Mesenchymal stem cell (in vitro differentiated cells and primary cell): ENCODE data around the gene CNGB1.
A peak's percentile ranks its signal among the peaks of the same experiment; 100 is the strongest.
"Not testable (repeated sequence)": the region's sequence is repeated elsewhere in the genome, so short reads cannot be mapped to it uniquely, and the experiment has no call there.

ENCODE experiments used
- DNase-seq: peaks from one replicate; pipeline ENCODE4 v3.0.0-alpha.2; 2013
- H2AFZ ChIP-seq: one replicate; pipeline ENCODE4 v1.6.1; 2013; ENCODE audit warnings: low read depth, mild to moderate bottlenecking, control low read depth, inconsistent platforms, low read length, moderate library complexity
- H2AK5ac ChIP-seq: 2 replicates; pipeline ENCODE4 v1.6.1; 2013; ENCODE audit warnings: low read length, moderate library complexity, mild to moderate bottlenecking, inconsistent platforms; ENCODE audit not compliant: severe bottlenecking
- H2BK120ac ChIP-seq: one replicate; pipeline ENCODE4 v1.6.1; 2013; ENCODE audit warnings: low read depth, mild to moderate bottlenecking, inconsistent platforms, low read length, moderate library complexity
- H2BK12ac ChIP-seq, 2 experiments: one replicate each; pipeline ENCODE4 v1.6.1; 2013; ENCODE audit warnings: inconsistent platforms in 2 of 2, low read length in 2 of 2, mild to moderate bottlenecking in 2 of 2, moderate library complexity in 2 of 2, control low read depth in 1 of 2
- H2BK15ac ChIP-seq: one replicate; pipeline ENCODE4 v1.6.1; 2013; ENCODE audit warnings: mild to moderate bottlenecking, low read depth, inconsistent platforms; ENCODE audit not compliant: poor library complexity, severe bottlenecking
- H2BK5ac ChIP-seq: 2 replicates; pipeline ENCODE4 v1.6.1; 2013; ENCODE audit warnings: low read depth, mild to moderate bottlenecking, low read length, control low read depth, inconsistent platforms; ENCODE audit not compliant: poor library complexity, severe bottlenecking
- H3K14ac ChIP-seq, 2 experiments: one replicate each; pipeline ENCODE4 v1.6.1; 2013; ENCODE audit warnings: inconsistent platforms in 2 of 2, low read length in 2 of 2, control low read depth in 1 of 2, mild to moderate bottlenecking in 1 of 2, moderate library complexity in 1 of 2
- H3K18ac ChIP-seq, 2 experiments: one replicate each; pipeline ENCODE4 v1.6.1; 2013; ENCODE audit warnings: inconsistent platforms in 2 of 2, low read length in 2 of 2, control low read depth in 1 of 2, low read depth in 1 of 2, mild to moderate bottlenecking in 1 of 2
- H3K23ac ChIP-seq, 2 experiments: one replicate each; pipeline ENCODE4 v1.6.1; 2013; ENCODE audit warnings: inconsistent platforms in 2 of 2, low read length in 2 of 2, mild to moderate bottlenecking in 2 of 2, moderate library complexity in 2 of 2, control low read depth in 1 of 2
- H3K27ac ChIP-seq: 2 replicates; pipeline ENCODE4 v1.5.1; 2013; ENCODE audit warnings: mild to moderate bottlenecking, moderate library complexity, low read length, control low read depth, inconsistent platforms; ENCODE audit not compliant: poor library complexity, severe bottlenecking
- H3K27me3 ChIP-seq, 2 experiments: 2 replicates each; pipeline versions ENCODE4 v1.6.1 to v1.7.0; 2013; ENCODE audit warnings: low read length in 2 of 2, mild to moderate bottlenecking in 2 of 2, moderate library complexity in 2 of 2, control low read depth in 1 of 2, inconsistent platforms in 1 of 2; ENCODE audit not compliant: control insufficient read depth in 1 of 2, insufficient read depth in 1 of 2
- H3K36me3 ChIP-seq, 2 experiments: 2 replicates each; pipeline versions ENCODE4 v1.6.1 to v1.7.0; 2013; ENCODE audit warnings: low read length in 2 of 2, control low read depth in 1 of 2, inconsistent platforms in 1 of 2, low read depth in 1 of 2, mild to moderate bottlenecking in 1 of 2; ENCODE audit not compliant: insufficient read depth in 2 of 2, control insufficient read depth in 1 of 2
- H3K4ac ChIP-seq, 2 experiments: one replicate each; pipeline ENCODE4 v1.6.1; 2013; ENCODE audit warnings: inconsistent platforms in 2 of 2, low read length in 2 of 2, mild to moderate bottlenecking in 2 of 2, moderate library complexity in 2 of 2, control low read depth in 1 of 2, low read depth in 1 of 2
- H3K4me1 ChIP-seq: 2 replicates; pipeline ENCODE4 v1.6.1; 2013; ENCODE audit warnings: low read depth, low read length, control low read depth; ENCODE audit not compliant: control insufficient read depth, insufficient read depth
- H3K4me2 ChIP-seq: 2 replicates; pipeline ENCODE4 v1.6.1; 2013; ENCODE audit warnings: low read length, mild to moderate bottlenecking, inconsistent platforms; ENCODE audit not compliant: poor library complexity, severe bottlenecking
- H3K4me3 ChIP-seq, 2 experiments: 2 replicates each; pipeline versions ENCODE4 v1.5.1 to v1.7.0; 2013; ENCODE audit warnings: low read length in 2 of 2, mild to moderate bottlenecking in 2 of 2, control low read depth in 1 of 2, low read depth in 1 of 2; ENCODE audit not compliant: insufficient read depth in 1 of 2
- H3K79me1 ChIP-seq: replicated peaks from 2 replicates; pipeline ENCODE4 v1.6.1; 2013; ENCODE audit warnings: mild to moderate bottlenecking, control low read depth, low read length, inconsistent platforms; ENCODE audit not compliant: poor library complexity, severe bottlenecking
- H3K9ac ChIP-seq: 2 replicates; pipeline ENCODE4 v1.7.0; 2013; ENCODE audit warnings: mild to moderate bottlenecking, low read length, moderate library complexity
- H3K9me3 ChIP-seq: 2 replicates; pipeline ENCODE4 v1.7.0; 2013; ENCODE audit warnings: mild to moderate bottlenecking, low read length; ENCODE audit not compliant: control insufficient read depth
- H4K8ac ChIP-seq: one replicate; pipeline ENCODE4 v1.6.1; 2013; ENCODE audit warnings: inconsistent platforms, mild to moderate bottlenecking, low read length, moderate library complexity
- H4K91ac ChIP-seq: one replicate; pipeline ENCODE4 v1.6.1; 2013; ENCODE audit warnings: mild to moderate bottlenecking, low read length, inconsistent platforms
- WGBS: methylation state at CpG from one replicate; pipeline ENCODE4 v1.1.7; 2013; ENCODE audit warnings: mixed read lengths; 5-methylcytosine and 5-hydroxymethylcytosine counted together

Gene CNGB1

GRCh38 chr16:58009856-58010416 is 39.0 kb upstream of the CNGB1 start:
- H2AK5ac ChIP-seq: peak overlapping the region; percentile 47
- H3K4me1 ChIP-seq: peaks cover 13% of the 10 kb centered on the region
- no peak overlapping the region for H3K4me2 ChIP-seq
- no peak overlapping the region for H2BK5ac ChIP-seq
- no peak overlapping the region for H2AFZ ChIP-seq
- WGBS: 82% methylated on average over 11 of the region's 11 CpGs
- peak overlapping the region; percentile 19 for H4K8ac ChIP-seq
- no peak overlapping the region for H4K91ac ChIP-seq
- no peak overlapping the region for H3K14ac ChIP-seq
- no peaks in the 10 kb centered on the region for H3K27me3 ChIP-seq
- no peak overlapping the region for H3K9ac ChIP-seq
- no peak overlapping the region for H3K27ac ChIP-seq
- no peak overlapping the region for H3K23ac ChIP-seq
- no peak overlapping the region for H3K4me3 ChIP-seq
- H2BK15ac ChIP-seq: no peak overlapping the region
- no peak overlapping the region for H3K4ac ChIP-seq
- no peak overlapping the region for H2BK120ac ChIP-seq
- H2BK12ac ChIP-seq: no peak overlapping the region
- DNase-seq: no peak
- peaks cover 16% of the 10 kb centered on the region for H3K79me1 ChIP-seq
- no peak overlapping the region for H3K18ac ChIP-seq
- H3K9me3 ChIP-seq: no peaks in the 10 kb centered on the region
- H3K36me3 ChIP-seq: peaks cover 35 to 49% of the 10 kb centered on the region in 2 experiments

DNA sequence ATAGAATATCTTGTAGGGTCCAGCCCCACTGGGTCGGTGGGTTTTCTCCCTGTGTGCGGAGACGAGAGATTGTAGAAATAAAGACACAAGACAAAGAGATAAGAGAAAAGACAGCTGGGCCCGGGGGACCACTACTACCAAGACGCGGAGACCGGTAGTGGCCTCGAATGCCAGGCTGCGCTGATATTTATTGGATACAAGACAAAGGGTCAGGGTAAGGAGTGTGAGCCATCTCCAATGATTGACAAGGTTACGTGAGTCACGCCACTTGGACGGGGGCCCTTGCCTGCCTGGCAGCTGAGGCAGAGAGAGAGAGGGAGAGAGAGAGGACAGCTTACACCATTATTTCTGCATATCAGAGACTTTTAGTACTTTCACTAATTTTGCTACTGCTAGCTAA is 33.8 kb upstream of the CNGB1 start:
- 91% methylated on average over 11 of the region's 12 CpGs for WGBS
- not testable (repeated sequence) for H3K9ac ChIP-seq, H3K4me1 ChIP-seq, H3K4me3 ChIP-seq, H3K4me2 ChIP-seq, H3K9me3 ChIP-seq, H3K14ac ChIP-seq, H2AFZ ChIP-seq, H3K23ac ChIP-seq, H2BK120ac ChIP-seq, H3K27ac ChIP-seq, H3K27me3 ChIP-seq, H3K4ac ChIP-seq, H4K8ac ChIP-seq, H4K91ac ChIP-seq, H2BK5ac ChIP-seq, H3K18ac ChIP-seq, DNase-seq, H2AK5ac ChIP-seq, H2BK12ac ChIP-seq, H2BK15ac ChIP-seq
- Histone ChIP-seq H3K79me1 (peaks cover 27% of the 10 kb centered on the region), H3K36me3 (peaks cover 26 to 31% of the 10 kb centered on the region in 2 experiments)

DNA sequence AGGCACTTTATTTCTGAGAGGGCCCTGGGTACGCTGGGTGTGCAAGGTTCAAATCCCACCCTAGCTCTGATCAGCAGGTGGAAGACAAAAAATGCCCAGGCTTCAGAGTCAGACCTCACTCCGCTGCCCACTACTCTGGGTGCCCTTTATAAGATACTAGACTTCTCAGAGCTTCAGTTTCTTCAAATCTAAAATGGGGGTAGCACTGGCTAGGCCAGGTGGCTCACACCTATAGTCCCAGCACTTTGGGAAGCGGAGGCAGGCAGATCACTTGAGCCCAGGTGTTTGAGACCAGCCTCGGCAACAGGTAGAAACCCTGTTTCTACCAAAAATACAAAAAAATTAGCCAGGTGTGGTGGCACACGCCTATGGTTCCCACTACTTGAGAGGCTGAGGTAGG is 32.0 kb upstream of the CNGB1 start:
- H3K79me1 ChIP-seq: peaks cover 32% of the 10 kb centered on the region
- H3K27me3 ChIP-seq: no peaks in the 10 kb centered on the region
- H2BK5ac ChIP-seq: no peak overlapping the region
- no peak overlapping the region for H3K18ac ChIP-seq
- no peak overlapping the region for H2AK5ac ChIP-seq
- H3K9ac ChIP-seq: no peak overlapping the region
- H3K27ac ChIP-seq: no peak overlapping the region
- no peak overlapping the region for H2BK120ac ChIP-seq
- H3K4me3 ChIP-seq: no peak overlapping the region
- H3K4me2 ChIP-seq: no peak overlapping the region
- no peak overlapping the region for H3K23ac ChIP-seq
- no peak overlapping the region for H3K14ac ChIP-seq
- H3K36me3 ChIP-seq: peaks cover 30 to 31% of the 10 kb centered on the region in 2 experiments
- no peak overlapping the region for H2AFZ ChIP-seq
- no peaks in the 10 kb centered on the region for H3K9me3 ChIP-seq
- H2BK12ac ChIP-seq: no peak overlapping the region
- 96% methylated on average over 5 of the region's 5 CpGs for WGBS
- no peak overlapping the region for H4K8ac ChIP-seq
- peaks cover 24% of the 10 kb centered on the region for H3K4me1 ChIP-seq
- no peak overlapping the region for H3K4ac ChIP-seq
- DNase-seq: no peak
- no peak overlapping the region for H4K91ac ChIP-seq
- H2BK15ac ChIP-seq: no peak overlapping the region

DNA sequence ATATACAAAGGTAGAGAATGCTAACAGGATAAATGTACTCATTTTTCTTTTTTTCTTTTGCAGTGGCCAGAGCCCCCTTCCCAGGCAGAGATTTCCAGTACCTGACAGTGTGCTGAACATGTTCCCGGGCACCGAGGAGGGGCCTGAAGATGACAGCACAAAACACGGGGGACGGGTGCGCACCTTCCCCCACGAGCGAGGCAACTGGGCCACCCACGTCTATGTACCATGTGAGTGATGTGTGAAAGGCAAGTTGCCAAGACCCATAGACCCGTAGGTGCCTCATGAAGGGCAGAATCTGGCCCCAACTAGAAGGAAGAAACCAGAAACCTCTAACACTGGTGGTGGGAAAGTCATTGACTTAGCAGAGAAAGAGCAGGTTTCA is 31.5 kb upstream of the CNGB1 start:
- H3K4me1 ChIP-seq: peaks cover 27% of the 10 kb centered on the region
- no peak overlapping the region for H2BK12ac ChIP-seq
- no peak overlapping the region for H4K91ac ChIP-seq
- no peaks in the 10 kb centered on the region for H3K9me3 ChIP-seq
- H3K14ac ChIP-seq: no peak overlapping the region
- no peak overlapping the region for H3K18ac ChIP-seq
- no peaks in the 10 kb centered on the region for H3K27me3 ChIP-seq
- H2BK120ac ChIP-seq: no peak overlapping the region
- H3K79me1 ChIP-seq: peaks cover 31% of the 10 kb centered on the region
- no peak overlapping the region for H3K4me2 ChIP-seq
- DNase-seq: no peak
- no peak overlapping the region for H3K9ac ChIP-seq
- H2AFZ ChIP-seq: no peak overlapping the region
- H3K23ac ChIP-seq: no peak overlapping the region
- peaks cover 33 to 34% of the 10 kb centered on the region in 2 experiments for H3K36me3 ChIP-seq
- H3K27ac ChIP-seq: no peak overlapping the region
- no peak overlapping the region for H2AK5ac ChIP-seq
- H2BK5ac ChIP-seq: no peak overlapping the region
- WGBS: 94% methylated on average over 9 of the region's 9 CpGs
- H3K4ac ChIP-seq: no peak overlapping the region
- no peak overlapping the region for H4K8ac ChIP-seq
- peak overlapping the region in 1 of 2 experiments; percentile 88 for H3K4me3 ChIP-seq
- H2BK15ac ChIP-seq: no peak overlapping the region
